Stimulated activated naive CD8-positive, alpha-beta T cell treated with anti-CD3 and anti-CD28 coated beads, Interleukin-15, Interleukin-2, amounts not matched to agents 100 ng/mL and 50 ng/mL, for 24 hours (primary cell): ENCODE results near the gene UNG.
A peak's percentile ranks its signal among the peaks of the same experiment; 100 is the strongest.

Experiments
- H3K27ac Mint-ChIP-seq: one replicate; pipeline ENCODE4 v1.8.0; 2021; ENCODE audit warnings: mild to moderate bottlenecking, mixed read lengths
- H3K27me3 Mint-ChIP-seq: one replicate; pipeline ENCODE4 v1.8.0; 2021; ENCODE audit warnings: mixed read lengths
- H3K36me3 Mint-ChIP-seq: one replicate; pipeline ENCODE4 v1.8.0; 2021; ENCODE audit warnings: low read depth, mixed read lengths
- H3K4me1 Mint-ChIP-seq: one replicate; pipeline ENCODE4 v1.8.0; 2021; ENCODE audit warnings: low read depth, mixed read lengths
- H3K4me3 Mint-ChIP-seq: one replicate; pipeline ENCODE4 v1.8.0; 2021; ENCODE audit warnings: mild to moderate bottlenecking, mixed read lengths
- H3K9me3 Mint-ChIP-seq: one replicate; pipeline ENCODE4 v1.8.0; 2021; ENCODE audit warnings: mixed read lengths

UNG gene

DNA sequence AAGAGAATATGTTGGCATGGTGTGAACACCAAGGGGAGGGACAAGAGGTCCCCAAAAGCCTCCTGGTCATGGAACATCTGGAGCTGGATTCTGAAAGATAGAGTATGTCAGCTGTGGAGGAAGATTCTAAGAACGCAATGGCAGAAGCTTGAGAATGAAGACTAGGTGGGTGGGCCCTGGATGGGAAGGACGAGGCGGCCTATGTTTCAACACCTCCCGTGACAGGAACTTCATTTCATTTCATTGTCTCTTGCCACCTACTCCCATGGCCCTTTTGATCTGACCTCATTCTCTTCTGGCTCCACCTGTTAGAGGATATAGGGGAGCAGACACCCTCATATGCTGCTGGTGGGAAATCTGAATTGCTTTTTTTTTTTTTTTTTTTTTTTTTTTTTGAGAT lies 3.3 kb downstream of the UNG start:
- Mint-ChIP-seq H3K9me3 (no peaks in the 10 kb centered on the region), H3K27ac (no peak overlapping the region), H3K36me3 (peaks cover 64% of the 10 kb centered on the region), H3K4me1 (peaks cover 22% of the 10 kb centered on the region), H3K27me3 (no peaks in the 10 kb centered on the region), H3K4me3 (no peak overlapping the region)

DNA sequence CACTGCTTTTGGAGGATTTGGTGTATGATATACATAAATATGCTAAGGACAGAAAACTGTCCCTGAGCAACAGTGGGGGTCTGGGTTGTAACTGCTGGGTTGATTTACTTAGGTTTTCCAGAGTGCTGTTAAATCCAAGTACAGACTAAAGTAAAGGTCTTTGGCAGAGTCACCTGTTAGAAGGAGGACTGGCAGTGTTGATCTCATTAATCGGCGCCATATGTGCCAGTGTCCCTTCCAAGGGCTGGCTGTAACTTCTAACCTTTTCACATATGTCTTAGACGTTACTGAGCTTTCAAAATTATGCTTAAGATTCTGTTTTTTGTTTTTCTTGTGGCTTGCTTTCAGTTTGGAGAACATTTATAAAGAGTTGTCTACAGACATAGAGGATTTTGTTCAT lies 5.1 kb downstream of the UNG start:
- H3K27me3 Mint-ChIP-seq = no peaks in the 10 kb centered on the region
- H3K4me1 Mint-ChIP-seq = peaks cover 22% of the 10 kb centered on the region
- no peak overlapping the region for H3K27ac Mint-ChIP-seq
- H3K9me3 Mint-ChIP-seq = no peaks in the 10 kb centered on the region
- H3K36me3 Mint-ChIP-seq = peaks cover 70% of the 10 kb centered on the region
- H3K4me3 Mint-ChIP-seq = no peak overlapping the region

DNA sequence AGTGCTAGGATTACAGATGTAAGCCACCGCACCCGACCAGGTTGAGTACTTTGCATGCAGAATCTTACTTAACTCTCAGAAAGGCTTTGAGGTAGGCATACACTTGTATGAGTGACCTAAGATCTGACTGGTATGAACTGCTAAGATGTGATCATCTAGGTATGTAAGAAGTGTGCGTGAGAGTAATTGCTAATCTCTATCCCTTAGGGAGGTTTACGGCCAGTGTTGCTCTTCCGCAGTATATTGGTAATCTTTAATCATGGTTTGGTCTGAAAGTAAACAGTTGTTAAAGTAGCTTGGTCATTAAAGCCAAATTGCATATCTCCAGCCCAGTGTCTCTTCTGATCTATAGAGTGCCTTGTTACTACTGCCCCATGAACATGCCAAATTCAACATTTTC lies 7.8 kb downstream of the UNG start:
- no peaks in the 10 kb centered on the region for H3K27me3 Mint-ChIP-seq
- H3K27ac Mint-ChIP-seq = no peak overlapping the region
- peaks cover 71% of the 10 kb centered on the region for H3K36me3 Mint-ChIP-seq
- no peaks in the 10 kb centered on the region for H3K9me3 Mint-ChIP-seq
- peaks cover 5% of the 10 kb centered on the region for H3K4me1 Mint-ChIP-seq
- H3K4me3 Mint-ChIP-seq = no peak overlapping the region

DNA sequence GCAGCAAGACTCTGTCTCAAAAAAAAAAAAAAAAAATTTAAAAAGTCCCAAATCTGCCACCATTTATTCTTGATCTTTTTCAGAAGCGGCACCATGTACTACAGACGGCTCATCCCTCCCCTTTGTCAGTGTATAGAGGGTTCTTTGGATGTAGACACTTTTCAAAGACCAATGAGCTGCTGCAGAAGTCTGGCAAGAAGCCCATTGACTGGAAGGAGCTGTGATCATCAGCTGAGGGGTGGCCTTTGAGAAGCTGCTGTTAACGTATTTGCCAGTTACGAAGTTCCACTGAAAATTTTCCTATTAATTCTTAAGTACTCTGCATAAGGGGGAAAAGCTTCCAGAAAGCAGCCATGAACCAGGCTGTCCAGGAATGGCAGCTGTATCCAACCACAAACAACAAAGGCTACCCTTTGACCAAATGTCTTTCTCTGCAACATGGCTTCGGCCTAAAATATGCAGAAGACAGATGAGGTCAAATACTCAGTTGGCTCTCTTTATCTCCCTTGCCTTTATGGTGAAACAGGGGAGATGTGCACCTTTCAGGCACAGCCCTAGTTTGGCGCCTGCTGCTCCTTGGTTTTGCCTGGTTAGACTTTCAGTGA lies 12.5 kb downstream of the UNG start:
- Mint-ChIP-seq H3K4me3 (no peak overlapping the region), H3K4me1 (peaks cover 14% of the 10 kb centered on the region), H3K27me3 (no peaks in the 10 kb centered on the region), H3K9me3 (no peaks in the 10 kb centered on the region), H3K27ac (no peak overlapping the region), H3K36me3 (peaks cover 44% of the 10 kb centered on the region)

GRCh38 chr12:109110988-109111495 lies 13.6 kb downstream of the UNG start:
- H3K9me3 Mint-ChIP-seq = no peaks in the 10 kb centered on the region
- peaks cover 33% of the 10 kb centered on the region for H3K36me3 Mint-ChIP-seq
- peak overlapping the region; percentile 77 for H3K27ac Mint-ChIP-seq
- H3K27me3 Mint-ChIP-seq = no peaks in the 10 kb centered on the region
- H3K4me3 Mint-ChIP-seq = peak overlapping the region; percentile 65
- peaks cover 23% of the 10 kb centered on the region for H3K4me1 Mint-ChIP-seq

DNA sequence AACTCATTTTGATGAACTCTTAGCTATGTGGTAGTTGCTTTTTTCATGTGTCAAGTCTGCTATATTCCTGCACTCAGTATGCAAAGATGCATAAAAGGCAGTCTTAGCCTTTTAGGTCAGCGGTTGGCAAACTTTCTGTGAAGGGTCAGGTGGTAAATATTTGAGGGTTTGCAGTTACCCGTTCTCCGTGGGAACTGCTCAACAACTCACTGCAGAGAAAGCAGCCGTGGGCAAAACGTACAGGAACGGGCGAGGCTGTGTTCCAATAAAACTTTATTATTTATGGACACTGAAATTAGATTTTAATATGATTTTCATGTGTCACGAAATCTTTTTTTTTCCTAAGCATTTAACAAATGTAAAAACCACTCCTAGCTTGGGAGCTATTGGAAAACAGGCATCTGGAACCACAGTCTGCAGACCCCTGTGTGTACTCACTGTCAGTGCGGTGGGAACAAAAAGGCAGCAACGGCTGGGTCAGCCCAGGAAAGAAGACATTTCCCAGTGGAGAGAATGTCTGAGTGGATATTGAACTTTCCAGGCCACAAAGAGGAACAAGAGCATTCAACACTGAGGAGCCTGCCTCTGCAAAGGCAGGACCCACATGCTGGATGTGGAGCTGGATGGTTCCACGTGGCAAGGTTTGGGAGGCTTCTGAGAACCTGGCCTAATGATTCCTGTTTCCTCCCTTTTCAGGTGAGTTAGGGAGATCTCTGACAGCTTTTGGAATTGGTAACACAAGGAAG lies 15.5 kb downstream of the UNG start:
- H3K9me3 Mint-ChIP-seq = no peaks in the 10 kb centered on the region
- H3K27ac Mint-ChIP-seq = no peak overlapping the region
- H3K36me3 Mint-ChIP-seq = peaks cover 25% of the 10 kb centered on the region
- H3K27me3 Mint-ChIP-seq = no peaks in the 10 kb centered on the region
- H3K4me1 Mint-ChIP-seq = peaks cover 23% of the 10 kb centered on the region
- no peak overlapping the region for H3K4me3 Mint-ChIP-seq

- Mint-ChIP-seq H3K27ac (no peak overlapping the region), H3K9me3 (no peaks in the 10 kb centered on the region), H3K36me3 (peaks cover 19% of the 10 kb centered on the region), H3K4me3 (no peak overlapping the region), H3K4me1 (peaks cover 23% of the 10 kb centered on the region), H3K27me3 (no peaks in the 10 kb centered on the region)
These were observed 16.4 kb downstream of the UNG start for GRCh38 chr12:109113661-109114321.

DNA sequence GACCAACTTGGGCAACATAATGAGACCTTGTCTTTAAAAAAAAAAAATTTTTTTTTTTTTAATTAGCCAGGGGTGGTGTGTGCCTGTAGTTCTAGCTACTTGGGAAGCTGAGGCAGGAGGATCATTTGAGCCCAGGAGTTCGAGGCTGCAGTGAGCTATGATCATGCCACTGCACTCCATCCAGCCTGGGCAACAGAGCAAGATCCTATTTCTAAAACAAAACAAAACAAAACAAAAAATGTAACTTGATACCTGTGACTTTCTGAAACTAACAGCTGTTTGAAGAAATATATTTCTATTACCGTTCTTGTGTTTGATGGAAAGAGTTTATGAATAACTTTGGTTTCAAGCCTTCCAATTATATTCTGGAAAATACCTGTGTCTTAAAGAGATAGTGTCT lies 17.2 kb downstream of the UNG start:
- peaks cover 23% of the 10 kb centered on the region for H3K4me1 Mint-ChIP-seq
- H3K4me3 Mint-ChIP-seq = no peak overlapping the region
- no peaks in the 10 kb centered on the region for H3K9me3 Mint-ChIP-seq
- no peak overlapping the region for H3K27ac Mint-ChIP-seq
- H3K27me3 Mint-ChIP-seq = no peaks in the 10 kb centered on the region
- peaks cover 13% of the 10 kb centered on the region for H3K36me3 Mint-ChIP-seq

DNA sequence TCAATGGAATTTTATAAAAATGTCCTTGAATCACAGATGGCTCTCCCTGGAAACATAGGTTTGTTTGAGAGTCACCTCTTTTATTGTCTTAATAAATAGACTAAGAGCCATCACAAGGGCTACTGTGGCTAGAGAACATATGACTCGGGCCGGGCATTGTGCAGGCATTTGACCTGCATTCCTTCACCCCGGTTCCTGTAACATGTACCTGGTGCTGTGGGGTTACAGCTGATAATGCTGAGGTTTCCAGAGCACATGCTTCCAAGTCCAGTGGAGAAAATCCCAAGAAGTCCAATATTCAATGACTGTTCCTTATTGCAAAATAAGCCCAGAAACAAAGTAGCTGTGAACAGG lies 18.0 kb downstream of the UNG start:
- Mint-ChIP-seq H3K4me1 (peaks cover 22% of the 10 kb centered on the region), H3K27ac (no peak overlapping the region), H3K9me3 (no peaks in the 10 kb centered on the region), H3K4me3 (no peak overlapping the region), H3K36me3 (peaks cover 6% of the 10 kb centered on the region), H3K27me3 (no peaks in the 10 kb centered on the region)

- H3K27me3 Mint-ChIP-seq = no peaks in the 10 kb centered on the region
- no peak within 1 kb of the TSS for H3K4me3 Mint-ChIP-seq
- no peaks in the 10 kb centered on the region for H3K36me3 Mint-ChIP-seq
- H3K9me3 Mint-ChIP-seq = no peaks in the 10 kb centered on the region
- peaks cover 16% of the 10 kb centered on the region for H3K4me1 Mint-ChIP-seq
- no peak within 1 kb of the TSS for H3K27ac Mint-ChIP-seq
These were observed 18.6 kb downstream of the UNG start, which contains the start of gene ACACB for GRCh38 chr12:109115758-109116610. Gene ACACB, plus strand, starts transcription at chr12:109116587. Its CDS starts 22,819 bp downstream, at chr12:109139406.

DNA sequence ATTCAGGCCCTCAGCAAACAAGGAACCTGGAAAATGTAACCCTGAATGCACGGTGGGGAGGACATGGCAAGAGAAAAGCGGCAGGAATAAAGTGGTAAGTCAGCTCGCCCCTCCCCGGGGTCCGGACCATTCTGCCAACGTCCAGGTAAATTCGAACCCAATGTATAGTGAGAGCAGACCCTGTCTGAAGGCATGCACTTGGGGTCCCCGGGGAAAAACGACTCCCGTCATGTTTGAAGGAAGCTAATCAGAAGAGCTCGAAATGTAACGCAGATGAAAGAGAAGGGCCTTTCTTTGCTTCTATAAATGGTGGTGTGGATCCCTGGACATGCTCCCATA lies 19.2 kb downstream of the UNG start:
- no peak overlapping the region for H3K4me3 Mint-ChIP-seq
- H3K9me3 Mint-ChIP-seq = no peaks in the 10 kb centered on the region
- H3K36me3 Mint-ChIP-seq = no peaks in the 10 kb centered on the region
- no peak overlapping the region for H3K27ac Mint-ChIP-seq
- H3K4me1 Mint-ChIP-seq = peaks cover 14% of the 10 kb centered on the region
- H3K27me3 Mint-ChIP-seq = no peaks in the 10 kb centered on the region

DNA sequence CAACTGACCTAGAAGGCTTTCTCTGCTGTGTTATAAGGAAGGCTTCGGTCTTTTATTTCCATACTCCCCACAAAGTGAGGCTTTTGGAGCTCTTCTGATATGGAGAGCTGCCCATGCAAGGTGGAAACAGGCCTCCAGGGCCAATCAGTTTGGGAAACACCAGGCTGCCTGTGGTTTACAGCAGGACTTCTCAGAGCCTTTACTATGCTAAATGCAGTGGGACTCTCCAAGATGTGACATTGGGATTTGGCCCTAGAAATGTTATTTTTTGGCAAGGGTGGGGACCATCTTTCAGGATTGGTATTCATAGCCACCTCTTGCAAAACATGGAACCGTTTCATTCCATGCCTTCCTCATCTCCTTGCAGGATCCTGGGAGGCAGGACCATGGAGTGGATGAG lies 22.7 kb downstream of the UNG start:
- no peaks in the 10 kb centered on the region for H3K9me3 Mint-ChIP-seq
- H3K4me3 Mint-ChIP-seq = no peak overlapping the region
- peaks cover 7% of the 10 kb centered on the region for H3K4me1 Mint-ChIP-seq
- no peaks in the 10 kb centered on the region for H3K36me3 Mint-ChIP-seq
- no peak overlapping the region for H3K27ac Mint-ChIP-seq
- H3K27me3 Mint-ChIP-seq = no peaks in the 10 kb centered on the region

DNA sequence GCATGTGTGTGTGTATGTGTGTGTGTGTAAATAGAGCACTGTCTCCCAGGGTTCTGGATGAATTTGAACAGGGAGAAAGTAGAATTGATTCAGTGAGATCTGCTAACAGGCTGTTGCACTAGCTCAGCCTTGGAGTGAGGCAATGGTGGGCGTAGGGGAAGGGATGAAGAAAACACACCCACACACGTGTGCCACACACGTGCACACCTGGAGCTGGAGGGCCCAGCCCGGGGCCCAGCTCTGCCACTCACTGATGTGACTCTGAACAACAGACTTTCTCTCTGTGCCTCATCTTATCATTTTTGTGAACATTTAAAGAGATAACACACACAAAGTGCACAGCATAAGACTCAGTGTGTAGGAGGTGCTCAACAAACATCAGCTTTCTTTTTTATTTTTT lies 23.2 kb downstream of the UNG start:
- Mint-ChIP-seq H3K9me3 (no peaks in the 10 kb centered on the region), H3K27me3 (no peaks in the 10 kb centered on the region), H3K4me1 (peaks cover 4% of the 10 kb centered on the region), H3K36me3 (no peaks in the 10 kb centered on the region), H3K4me3 (no peak overlapping the region), H3K27ac (no peak overlapping the region)

GRCh38 chr12:109121346-109121880 lies 24.0 kb downstream of the UNG start:
- Mint-ChIP-seq H3K27me3 (no peaks in the 10 kb centered on the region), H3K27ac (no peak overlapping the region), H3K9me3 (no peaks in the 10 kb centered on the region), H3K4me3 (no peak overlapping the region), H3K36me3 (no peaks in the 10 kb centered on the region), H3K4me1 (no peaks in the 10 kb centered on the region)
